ENCODE data around the gene REN.

DNA sequence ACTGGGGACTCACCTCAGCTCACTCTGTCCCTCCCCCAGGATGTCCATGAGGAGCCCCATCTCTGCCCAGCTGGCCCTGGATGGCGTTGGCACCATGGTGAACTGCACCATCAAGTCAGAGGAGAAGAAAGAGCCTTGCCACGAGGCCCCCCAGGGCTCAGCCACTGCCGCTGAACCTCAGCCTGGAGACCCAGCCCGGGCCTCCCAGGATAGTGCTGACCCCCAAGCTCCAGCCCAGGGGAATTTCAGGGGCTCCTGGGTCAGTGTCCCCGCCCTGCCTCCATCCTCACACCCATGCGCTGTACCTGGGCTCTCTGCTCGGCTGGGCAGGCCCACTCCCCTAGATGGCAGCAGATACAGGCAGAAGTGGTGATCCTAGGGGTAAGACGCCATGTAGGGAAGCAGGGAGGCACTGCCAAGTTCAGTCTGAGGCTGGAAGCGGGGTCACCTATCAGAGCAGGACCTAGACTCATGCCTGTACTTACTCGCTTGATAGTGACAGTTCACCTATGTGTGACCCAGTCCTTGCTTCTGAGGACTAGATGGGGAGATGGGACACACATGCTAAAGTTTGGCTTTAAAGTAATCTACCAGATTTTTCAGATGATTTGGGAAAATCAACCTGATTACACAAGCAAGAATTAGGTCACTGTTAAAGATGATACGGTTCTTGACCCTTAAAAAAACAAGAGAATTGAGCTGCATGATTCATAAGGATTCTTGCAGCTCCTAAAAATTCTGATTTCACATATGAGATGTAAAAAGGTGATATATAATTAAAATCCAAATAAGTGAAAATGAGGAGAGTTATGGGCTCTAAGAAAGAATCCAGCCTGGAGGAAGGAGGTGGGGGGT, 53.0 kb downstream of the REN start:
- TF ChIP-seq, protein P1, sequence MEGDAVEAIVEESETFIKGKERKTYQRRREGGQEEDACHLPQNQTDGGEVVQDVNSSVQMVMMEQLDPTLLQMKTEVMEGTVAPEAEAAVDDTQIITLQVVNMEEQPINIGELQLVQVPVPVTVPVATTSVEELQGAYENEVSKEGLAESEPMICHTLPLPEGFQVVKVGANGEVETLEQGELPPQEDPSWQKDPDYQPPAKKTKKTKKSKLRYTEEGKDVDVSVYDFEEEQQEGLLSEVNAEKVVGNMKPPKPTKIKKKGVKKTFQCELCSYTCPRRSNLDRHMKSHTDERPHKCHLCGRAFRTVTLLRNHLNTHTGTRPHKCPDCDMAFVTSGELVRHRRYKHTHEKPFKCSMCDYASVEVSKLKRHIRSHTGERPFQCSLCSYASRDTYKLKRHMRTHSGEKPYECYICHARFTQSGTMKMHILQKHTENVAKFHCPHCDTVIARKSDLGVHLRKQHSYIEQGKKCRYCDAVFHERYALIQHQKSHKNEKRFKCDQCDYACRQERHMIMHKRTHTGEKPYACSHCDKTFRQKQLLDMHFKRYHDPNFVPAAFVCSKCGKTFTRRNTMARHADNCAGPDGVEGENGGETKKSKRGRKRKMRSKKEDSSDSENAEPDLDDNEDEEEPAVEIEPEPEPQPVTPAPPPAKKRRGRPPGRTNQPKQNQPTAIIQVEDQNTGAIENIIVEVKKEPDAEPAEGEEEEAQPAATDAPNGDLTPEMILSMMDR (IDR thresholded peaks at IDR 0.05), result no peak
- TF ChIP-seq POLR2A (IDR thresholded peaks at IDR 0.05), result no peak

Measured in heart left ventricle (tissue), 13 donors.